Parathyroid adenoma (tissue), 2 donors: ENCODE data around the gene ZNF621.
A peak's percentile ranks its signal among the peaks of the same experiment; 100 is the strongest.

ENCODE experiments used
- H2AFZ ChIP-seq: fragments of 300-600 bp; sonication (generic); one replicate; pipeline ENCODE4 v1.7.0; 2017; ENCODE audit warnings: antibody characterized with exemption, mild to moderate bottlenecking
- H3K27ac ChIP-seq: fragments of 300-600 bp; sonication (generic); one replicate; pipeline ENCODE4 v1.7.0; 2017
- H3K27me3 ChIP-seq: fragments of 300-600 bp; sonication (generic); one replicate; pipeline ENCODE4 v1.7.0; 2017; ENCODE audit warnings: low read length; ENCODE audit not compliant: control insufficient read depth, insufficient read depth
- H3K36me3 ChIP-seq: fragments of 300-600 bp; sonication (generic); one replicate; pipeline ENCODE4 v1.7.0; 2017; ENCODE audit warnings: low read length; ENCODE audit not compliant: control insufficient read depth, insufficient read depth
- H3K4me1 ChIP-seq: fragments of 300-600 bp; sonication (generic); one replicate; pipeline ENCODE4 v1.7.0; 2017; ENCODE audit warnings: control low read depth
- H3K4me2 ChIP-seq: fragments of 300-600 bp; sonication (generic); one replicate; pipeline ENCODE4 v1.7.0; 2017; ENCODE audit warnings: low read length
- H3K4me3 ChIP-seq: fragments of 300-600 bp; sonication (generic); one replicate; pipeline ENCODE4 v1.7.0; 2017; ENCODE audit warnings: low read depth, low read length
- H3K79me2 ChIP-seq: fragments of 300-600 bp; sonication (generic); one replicate; pipeline ENCODE4 v1.7.0; 2017; ENCODE audit warnings: control low read depth
- H3K9ac ChIP-seq: fragments of 300-600 bp; sonication (generic); one replicate; pipeline ENCODE4 v1.7.0; 2017; ENCODE audit warnings: mild to moderate bottlenecking
- H3K9me3 ChIP-seq: fragments of 300-600 bp; sonication (generic); one replicate; pipeline ENCODE4 v1.7.0; 2017; ENCODE audit warnings: low read length; ENCODE audit not compliant: control insufficient read depth
- CTCF ChIP-seq: fragments of 300-600 bp; sonication (generic); IDR thresholded peaks from one replicate; pipeline ENCODE4 v1.7.0; 2017; ENCODE audit warnings: antibody characterized with exemption, mild to moderate bottlenecking
- donor health status: primary hyperparathyroidism.

Gene ZNF621

GRCh38 chr3:40574661-40575060 is 49.9 kb downstream of the ZNF621 start:
- H3K9ac ChIP-seq, result no peak overlapping the region
- no peaks in the 10 kb centered on the region for H3K9me3 ChIP-seq

GRCh38 chr3:40576396-40576795 is 51.6 kb downstream of the ZNF621 start:
- no peaks in the 10 kb centered on the region for H3K36me3 ChIP-seq
- no peak for TF ChIP-seq CTCF

More at GRCh38 chr3:40574661-40575060, 49.9 kb downstream of the ZNF621 start:
- no peaks in the 10 kb centered on the region for H3K79me2 ChIP-seq
- H3K4me3 ChIP-seq, result no peak overlapping the region
- H2AFZ ChIP-seq, result no peak overlapping the region
- no peaks in the 10 kb centered on the region for H3K4me1 ChIP-seq
- TF ChIP-seq CTCF, result no peak
- H3K36me3 ChIP-seq, result no peaks in the 10 kb centered on the region
- no peak overlapping the region for H3K27ac ChIP-seq
- no peak overlapping the region for H3K4me2 ChIP-seq
- H3K27me3 ChIP-seq, result no peaks in the 10 kb centered on the region

GRCh38 chr3:40580494-40581091 is 55.8 kb downstream of the ZNF621 start:
- Histone ChIP-seq H3K9ac (no peak overlapping the region), H3K4me3 (no peak overlapping the region), H3K27me3 (no peaks in the 10 kb centered on the region), H3K27ac (no peak overlapping the region), H2AFZ (no peak overlapping the region), H3K79me2 (no peaks in the 10 kb centered on the region), H3K9me3 (no peaks in the 10 kb centered on the region), H3K4me2 (no peak overlapping the region), H3K36me3 (no peaks in the 10 kb centered on the region), H3K4me1 (no peaks in the 10 kb centered on the region)
- TF ChIP-seq CTCF, result peak; percentile 90

More at GRCh38 chr3:40576396-40576795, 51.6 kb downstream of the ZNF621 start:
- Histone ChIP-seq H3K27ac (no peak overlapping the region), H3K9me3 (no peaks in the 10 kb centered on the region), H3K4me2 (no peak overlapping the region), H3K4me1 (no peaks in the 10 kb centered on the region), H3K79me2 (no peaks in the 10 kb centered on the region), H3K27me3 (no peaks in the 10 kb centered on the region), H3K9ac (no peak overlapping the region), H3K4me3 (no peak overlapping the region), H2AFZ (no peak overlapping the region)

- H3K4me2 ChIP-seq, result no peak overlapping the region
- H3K9me3 ChIP-seq, result no peaks in the 10 kb centered on the region
- no peaks in the 10 kb centered on the region for H3K36me3 ChIP-seq
- no peak overlapping the region for H2AFZ ChIP-seq
- H3K4me3 ChIP-seq, result no peak overlapping the region
- H3K9ac ChIP-seq, result no peak overlapping the region
- no peak for TF ChIP-seq CTCF
- no peaks in the 10 kb centered on the region for H3K27me3 ChIP-seq
- H3K27ac ChIP-seq, result no peak overlapping the region
- no peaks in the 10 kb centered on the region for H3K4me1 ChIP-seq
- H3K79me2 ChIP-seq, result no peaks in the 10 kb centered on the region
Measured at GRCh38 chr3:40581166-40581565, 56.4 kb downstream of the ZNF621 start.

GRCh38 chr3:40582401-40583027 is 57.8 kb downstream of the ZNF621 start:
- Histone ChIP-seq H3K4me1 (no peaks in the 10 kb centered on the region), H3K27me3 (no peaks in the 10 kb centered on the region), H3K36me3 (no peaks in the 10 kb centered on the region), H3K4me2 (no peak overlapping the region), H3K9ac (no peak overlapping the region), H2AFZ (no peak overlapping the region), H3K27ac (no peak overlapping the region), H3K9me3 (no peaks in the 10 kb centered on the region), H3K4me3 (no peak overlapping the region), H3K79me2 (no peaks in the 10 kb centered on the region)
- no peak for TF ChIP-seq CTCF
